ENCODE measurements around the gene GAPVD1.
"Not testable (repeated sequence)": the region's sequence is repeated elsewhere in the genome, so short reads cannot be mapped to it uniquely, and the experiment has no call there.

GAPVD1 gene

GRCh38 chr9:125312411-125312810 lies 50.8 kb downstream of the GAPVD1 start:
- Mint-ChIP-seq H3K36me3 (ENCODE audit: low read depth) (peaks cover 56% of the 10 kb centered on the region), H3K4me3 (no peak overlapping the region), H3K4me1 (ENCODE audit: low read depth) (no peaks in the 10 kb centered on the region), H3K9me3 (peaks cover 4% of the 10 kb centered on the region), H3K27me3 (ENCODE audit: low read depth) (no peaks in the 10 kb centered on the region), H3K27ac (no peak overlapping the region)
- no peak for DNase-seq (ENCODE audit: low spot score)

- H3K27me3 Mint-ChIP-seq (ENCODE audit: low read depth); H3K4me1 Mint-ChIP-seq (ENCODE audit: low read depth); DNase-seq (ENCODE audit: low spot score); H3K4me3 Mint-ChIP-seq; H3K27ac Mint-ChIP-seq: not testable (repeated sequence)
- Mint-ChIP-seq H3K9me3 (peaks cover 14% of the 10 kb centered on the region), H3K36me3 (ENCODE audit: low read depth) (peaks cover 70% of the 10 kb centered on the region)
These were observed 54.7 kb downstream of the GAPVD1 start for GRCh38 chr9:125316359-125316758.

DNA sequence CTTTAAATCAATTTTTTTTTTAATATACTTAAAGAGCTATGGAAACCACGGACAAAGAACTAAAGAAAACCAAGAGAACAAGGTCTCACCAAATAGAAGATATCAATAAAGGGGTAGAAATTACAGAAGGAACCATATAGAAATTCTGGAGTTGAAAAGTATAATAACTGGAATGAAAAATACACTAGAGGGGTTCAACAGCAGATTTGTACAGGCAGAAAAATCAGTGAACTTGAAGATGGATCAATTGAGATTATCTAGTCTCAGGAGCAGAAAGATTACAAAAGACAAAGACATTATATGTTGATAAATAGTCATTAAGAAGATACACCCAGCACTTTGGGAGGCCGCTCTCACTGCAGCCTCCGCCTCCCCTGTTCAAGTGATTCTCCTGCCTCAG lies 56.1 kb downstream of the GAPVD1 start:
- Mint-ChIP-seq H3K27ac (no peak overlapping the region), H3K4me3 (no peak overlapping the region)

DNA sequence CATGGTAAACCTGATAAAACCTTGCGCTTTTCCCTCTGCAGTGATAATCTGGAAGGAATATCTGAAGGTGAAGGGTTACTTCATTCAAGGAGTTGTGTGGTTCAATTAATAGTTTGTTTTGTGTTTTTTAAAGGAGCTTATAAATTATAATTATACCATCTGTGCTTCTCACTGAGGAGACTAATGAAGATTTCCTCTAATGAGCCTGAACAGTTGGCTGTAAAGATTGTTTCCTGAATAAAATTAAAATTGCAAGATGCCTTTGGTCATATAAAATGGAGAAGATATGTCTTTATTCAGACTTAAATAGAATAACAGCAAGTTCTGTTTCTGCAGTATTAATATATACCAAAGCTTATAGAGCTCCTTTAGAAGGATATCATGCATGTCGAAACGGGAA lies 59.9 kb downstream of the GAPVD1 start:
- DNase-seq (ENCODE audit: low spot score), result no peak
- H3K4me1 Mint-ChIP-seq (ENCODE audit: low read depth), result no peaks in the 10 kb centered on the region
- no peaks in the 10 kb centered on the region for H3K27me3 Mint-ChIP-seq (ENCODE audit: low read depth)
- H3K36me3 Mint-ChIP-seq (ENCODE audit: low read depth), result peaks cover 44% of the 10 kb centered on the region
- peaks cover 10% of the 10 kb centered on the region for H3K9me3 Mint-ChIP-seq
- H3K4me3 Mint-ChIP-seq, result no peak overlapping the region
- no peak overlapping the region for H3K27ac Mint-ChIP-seq

More for the DNA sequence above, 56.1 kb downstream of the GAPVD1 start:
- peaks cover 14% of the 10 kb centered on the region for H3K9me3 Mint-ChIP-seq
- H3K27me3 Mint-ChIP-seq (ENCODE audit: low read depth), result no peaks in the 10 kb centered on the region
- peaks cover 66% of the 10 kb centered on the region for H3K36me3 Mint-ChIP-seq (ENCODE audit: low read depth)
- no peaks in the 10 kb centered on the region for H3K4me1 Mint-ChIP-seq (ENCODE audit: low read depth)
- no peak for DNase-seq (ENCODE audit: low spot score)

- DNase-seq (ENCODE audit: low spot score), result no peak
- Mint-ChIP-seq H3K27ac (no peak overlapping the region), H3K27me3 (ENCODE audit: low read depth) (no peaks in the 10 kb centered on the region), H3K4me1 (ENCODE audit: low read depth) (no peaks in the 10 kb centered on the region), H3K36me3 (ENCODE audit: low read depth) (peaks cover 29% of the 10 kb centered on the region), H3K4me3 (no peak overlapping the region), H3K9me3 (no peaks in the 10 kb centered on the region)
These were observed 62.0 kb downstream of the GAPVD1 start for GRCh38 chr9:125323615-125324014.

GRCh38 chr9:125325826-125326225 lies 64.2 kb downstream of the GAPVD1 start:
- Mint-ChIP-seq H3K4me1 (ENCODE audit: low read depth) (no peaks in the 10 kb centered on the region), H3K9me3 (no peaks in the 10 kb centered on the region), H3K36me3 (ENCODE audit: low read depth) (peaks cover 26% of the 10 kb centered on the region), H3K4me3 (no peak overlapping the region), H3K27me3 (ENCODE audit: low read depth) (no peaks in the 10 kb centered on the region), H3K27ac (no peak overlapping the region)
- DNase-seq (ENCODE audit: low spot score), result no peak

GRCh38 chr9:125329978-125330377 lies 68.4 kb downstream of the GAPVD1 start:
- Mint-ChIP-seq H3K4me3 (no peak overlapping the region), H3K27ac (no peak overlapping the region), H3K4me1 (ENCODE audit: low read depth) (peaks cover 10% of the 10 kb centered on the region), H3K27me3 (ENCODE audit: low read depth) (no peaks in the 10 kb centered on the region), H3K36me3 (ENCODE audit: low read depth) (peaks cover 45% of the 10 kb centered on the region), H3K9me3 (no peaks in the 10 kb centered on the region)
- DNase-seq (ENCODE audit: low spot score), result no peak

- DNase-seq (ENCODE audit: low spot score), result no peak
- no peak overlapping the region for H3K27ac Mint-ChIP-seq
- H3K36me3 Mint-ChIP-seq (ENCODE audit: low read depth), result peaks cover 44% of the 10 kb centered on the region
- no peak overlapping the region for H3K4me3 Mint-ChIP-seq
- no peaks in the 10 kb centered on the region for H3K27me3 Mint-ChIP-seq (ENCODE audit: low read depth)
- H3K9me3 Mint-ChIP-seq, result no peaks in the 10 kb centered on the region
- H3K4me1 Mint-ChIP-seq (ENCODE audit: low read depth), result peaks cover 10% of the 10 kb centered on the region
These were observed 69.0 kb downstream of the GAPVD1 start for GRCh38 chr9:125330587-125330986.

DNA sequence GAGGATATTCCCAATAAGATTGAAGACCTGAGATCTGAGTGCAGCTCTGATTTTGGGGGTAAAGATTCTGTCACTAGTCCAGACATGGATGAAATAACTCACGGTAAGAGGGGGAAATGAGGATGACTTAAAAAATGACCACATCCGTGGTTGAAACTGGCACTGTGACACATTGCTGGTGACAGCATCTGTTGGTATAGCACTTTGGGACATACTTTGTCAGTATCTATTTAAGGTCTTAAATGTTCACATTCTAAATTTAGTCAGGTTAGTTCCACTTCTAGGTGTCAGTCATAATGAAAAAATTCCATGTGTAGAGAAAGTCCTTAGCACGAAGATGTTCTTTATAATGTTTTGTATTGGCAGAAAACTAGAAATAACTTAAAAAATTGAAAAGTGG lies 70.9 kb downstream of the GAPVD1 start:
- H3K36me3 Mint-ChIP-seq (ENCODE audit: low read depth), result peaks cover 44% of the 10 kb centered on the region
- H3K27ac Mint-ChIP-seq, result peak overlapping the region; percentile 42
- peaks cover 12% of the 10 kb centered on the region for H3K4me1 Mint-ChIP-seq (ENCODE audit: low read depth)
- no peak overlapping the region for H3K4me3 Mint-ChIP-seq
- peak; percentile 53 for DNase-seq (ENCODE audit: low spot score)
- H3K9me3 Mint-ChIP-seq, result no peaks in the 10 kb centered on the region
- no peaks in the 10 kb centered on the region for H3K27me3 Mint-ChIP-seq (ENCODE audit: low read depth)

GRCh38 chr9:125337236-125337635 lies 75.6 kb downstream of the GAPVD1 start:
- Mint-ChIP-seq H3K4me1 (ENCODE audit: low read depth) (peaks cover 7% of the 10 kb centered on the region), H3K27me3 (ENCODE audit: low read depth) (no peaks in the 10 kb centered on the region), H3K4me3 (no peak overlapping the region), H3K36me3 (ENCODE audit: low read depth) (peaks cover 36% of the 10 kb centered on the region), H3K27ac (no peak overlapping the region), H3K9me3 (no peaks in the 10 kb centered on the region)
- no peak for DNase-seq (ENCODE audit: low spot score)

DNA sequence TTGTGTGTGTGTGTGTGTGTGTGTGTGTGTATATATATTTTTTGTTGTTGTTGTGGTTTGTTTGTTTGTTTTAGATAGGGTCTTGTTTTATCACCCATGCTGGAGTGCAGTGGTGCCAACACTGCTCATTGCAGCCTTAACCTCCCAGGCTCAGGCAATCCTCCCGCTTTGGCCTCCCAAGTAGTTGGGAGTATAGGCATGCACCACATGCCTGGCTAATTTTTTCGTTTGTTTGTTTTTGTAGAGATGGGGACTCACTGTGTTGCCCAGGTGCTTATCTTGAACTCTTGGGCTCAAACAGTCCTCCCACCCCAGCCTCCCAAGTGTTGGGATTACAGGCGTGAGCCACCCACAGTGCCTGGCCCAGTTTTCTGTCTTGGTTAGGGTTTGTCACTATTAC lies 77.3 kb downstream of the GAPVD1 start:
- H3K36me3 Mint-ChIP-seq (ENCODE audit: low read depth), result peaks cover 27% of the 10 kb centered on the region

GRCh38 chr9:125341566-125341965 lies 79.9 kb downstream of the GAPVD1 start:
- peaks cover 22% of the 10 kb centered on the region for H3K36me3 Mint-ChIP-seq (ENCODE audit: low read depth)
- H3K4me1 Mint-ChIP-seq (ENCODE audit: low read depth), result peaks cover 6% of the 10 kb centered on the region
- H3K27ac Mint-ChIP-seq, result no peak overlapping the region
- no peak overlapping the region for H3K4me3 Mint-ChIP-seq
- no peaks in the 10 kb centered on the region for H3K9me3 Mint-ChIP-seq
- no peaks in the 10 kb centered on the region for H3K27me3 Mint-ChIP-seq (ENCODE audit: low read depth)
- no peak for DNase-seq (ENCODE audit: low spot score)

More for the DNA sequence above, 77.3 kb downstream of the GAPVD1 start:
- Mint-ChIP-seq H3K27ac (no peak overlapping the region), H3K4me1 (ENCODE audit: low read depth) (peaks cover 2% of the 10 kb centered on the region), H3K27me3 (ENCODE audit: low read depth) (no peaks in the 10 kb centered on the region), H3K4me3 (no peak overlapping the region), H3K9me3 (no peaks in the 10 kb centered on the region)
- DNase-seq (ENCODE audit: low spot score), result no peak

DNA sequence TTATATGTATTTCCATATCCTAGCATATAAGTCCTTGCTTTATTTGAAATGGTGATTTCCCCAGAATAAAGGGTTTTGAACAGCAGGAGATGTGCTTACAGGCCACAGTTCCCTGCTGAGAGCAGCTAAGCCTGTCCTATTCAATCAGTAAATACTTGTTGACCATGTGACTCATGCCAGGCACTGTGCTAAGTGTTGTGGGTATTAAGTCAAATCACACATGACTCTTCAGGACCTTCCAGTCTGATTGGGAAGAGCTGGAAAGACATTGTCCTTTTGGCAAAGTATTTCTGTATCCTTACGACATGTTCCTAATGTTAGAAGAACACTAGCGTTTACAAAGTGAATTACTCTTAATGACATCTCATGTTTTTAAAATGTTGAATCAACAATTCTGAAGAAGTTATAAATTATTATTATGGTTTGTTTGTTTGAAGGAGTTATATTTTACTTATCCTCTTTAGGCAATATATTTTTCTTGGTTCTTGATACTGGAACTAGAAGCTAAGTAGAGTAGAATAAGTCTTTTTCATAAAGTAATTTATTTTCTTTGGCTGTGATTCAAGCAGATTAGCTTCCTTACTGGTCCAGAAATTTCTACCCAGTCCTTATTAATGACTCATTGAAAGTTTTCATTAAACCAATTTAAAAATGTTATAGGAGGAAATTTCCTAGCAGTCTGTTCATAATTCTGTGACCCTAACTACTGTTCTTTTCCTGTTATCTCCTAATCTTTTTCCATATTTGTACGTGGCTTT lies 82.1 kb downstream of the GAPVD1 start:
- H3K36me3 Mint-ChIP-seq (ENCODE audit: low read depth), result peaks cover 26% of the 10 kb centered on the region
- no peak for DNase-seq (ENCODE audit: low spot score)

GRCh38 chr9:125346080-125346732 lies 84.6 kb downstream of the GAPVD1 start:
- H3K9me3 Mint-ChIP-seq, result no peaks in the 10 kb centered on the region
- no peak overlapping the region for H3K27ac Mint-ChIP-seq
- no peak for DNase-seq (ENCODE audit: low spot score)
- peaks cover 4% of the 10 kb centered on the region for H3K4me1 Mint-ChIP-seq (ENCODE audit: low read depth)
- H3K27me3 Mint-ChIP-seq (ENCODE audit: low read depth), result no peaks in the 10 kb centered on the region
- H3K36me3 Mint-ChIP-seq (ENCODE audit: low read depth), result peaks cover 48% of the 10 kb centered on the region
- no peak overlapping the region for H3K4me3 Mint-ChIP-seq

More for the DNA sequence above, 82.1 kb downstream of the GAPVD1 start:
- no peak overlapping the region for H3K27ac Mint-ChIP-seq
- H3K9me3 Mint-ChIP-seq, result no peaks in the 10 kb centered on the region
- H3K4me3 Mint-ChIP-seq, result no peak overlapping the region
- peaks cover 4% of the 10 kb centered on the region for H3K4me1 Mint-ChIP-seq (ENCODE audit: low read depth)
- H3K27me3 Mint-ChIP-seq (ENCODE audit: low read depth), result no peaks in the 10 kb centered on the region
